Measurements from ENCODE around the gene EML1. TPM values are rescaled to one million over a fixed set of nuclear protein-coding genes. Genes with fewer than 3 reads are reported as not detected.
A peak's percentile ranks its signal among the peaks of the same experiment; 100 is the strongest.

The EML1 gene
- total and polyA plus RNA-seq, 7 donors = 3.9 to 148 (median 91.5) TPM

GRCh38 chr14:99966912-99967311 lies 173.7 kb downstream of the EML1 start:
- Histone ChIP-seq H3K27ac (no peak overlapping the region), H3K4me1 (peaks cover 0 to 5% (median 4%) of the 10 kb centered on the region in 4 donors)

GRCh38 chr14:99968191-99968920 lies 175.1 kb downstream of the EML1 start:
- WGBS, 2 donors = 82 to 83% methylated on average over 11 of the region's 11 CpGs
- H3K27ac ChIP-seq = no peak overlapping the region

More at GRCh38 chr14:99966912-99967311, 173.7 kb downstream of the EML1 start:
- TF ChIP-seq POLR2AphosphoS5 (IDR thresholded peaks at IDR 0.05) = no peak
- TF ChIP-seq CTCF (IDR thresholded peaks at IDR 0.05) = no peak
- no peak for TF ChIP-seq POLR2A (IDR thresholded peaks at IDR 0.05)
- no peak for TF ChIP-seq EP300 (IDR thresholded peaks at IDR 0.05)
- Histone ChIP-seq H3K27me3 (peaks cover 0 to 15% (median 11%) of the 10 kb centered on the region in 3 donors), H3K36me3 (no peaks in the 10 kb centered on the region), H3K4me3 (no peak overlapping the region), H3K9me3 (no peaks in the 10 kb centered on the region)
- DNase-seq = peak; percentile 55
- intact Hi-C loops (cut with DNase I) = no loop called here
- WGBS, 2 donors = 31 to 70% methylated on average over 12 of the region's 12 CpGs

GRCh38 chr14:99968941-99969340 lies 175.7 kb downstream of the EML1 start:
- no peak for TF ChIP-seq EP300 (IDR thresholded peaks at IDR 0.05)
- no peak for TF ChIP-seq CTCF (IDR thresholded peaks at IDR 0.05)
- no peak for TF ChIP-seq POLR2A (IDR thresholded peaks at IDR 0.05)
- no peak for TF ChIP-seq POLR2AphosphoS5 (IDR thresholded peaks at IDR 0.05)
- Histone ChIP-seq H3K27me3 (no peaks in the 10 kb centered on the region), H3K9me3 (no peaks in the 10 kb centered on the region), H3K27ac (no peak overlapping the region), H3K4me1 (peaks cover 0 to 17% (median 9%) of the 10 kb centered on the region in 4 donors), H3K36me3 (no peaks in the 10 kb centered on the region), H3K4me3 (no peak overlapping the region)
- 72 to 75% methylated on average over 5 of the region's 5 CpGs for WGBS, 2 donors
- DNase-seq = no peak
- intact Hi-C loops (cut with DNase I) = no loop called here

More at GRCh38 chr14:99968191-99968920, 175.1 kb downstream of the EML1 start:
- no peaks in the 10 kb centered on the region for H3K9me3 ChIP-seq
- no peak overlapping the region for H3K4me3 ChIP-seq
- H3K36me3 ChIP-seq = no peaks in the 10 kb centered on the region
- intact Hi-C loops (cut with DNase I) = no loop called here
- H3K27me3 ChIP-seq = peaks cover 0 to under 1% (median 0%) of the 10 kb centered on the region in 3 donors
- no peak for DNase-seq
- TF ChIP-seq CTCF (IDR thresholded peaks at IDR 0.05) (no peak), EP300 (IDR thresholded peaks at IDR 0.05) (no peak), POLR2A (IDR thresholded peaks at IDR 0.05) (no peak), POLR2AphosphoS5 (IDR thresholded peaks at IDR 0.05) (no peak)
- peaks cover 0 to 17% (median 9%) of the 10 kb centered on the region in 4 donors for H3K4me1 ChIP-seq

- Histone ChIP-seq H3K4me1 (peaks cover 0 to 17% (median 9%) of the 10 kb centered on the region in 4 donors), H3K9me3 (peaks cover 0 to 2% (median under 1%) of the 10 kb centered on the region in 4 donors), H3K27ac (no peak overlapping the region), H3K27me3 (no peaks in the 10 kb centered on the region), H3K36me3 (no peaks in the 10 kb centered on the region), H3K4me3 (no peak overlapping the region)
- no peak for DNase-seq
- intact Hi-C loops (cut with DNase I) = no loop called here
- 55 to 83% methylated on average over 6 of the region's 6 CpGs for WGBS, 2 donors
- TF ChIP-seq EP300 (IDR thresholded peaks at IDR 0.05) (no peak), CTCF (IDR thresholded peaks at IDR 0.05) (no peak), POLR2AphosphoS5 (IDR thresholded peaks at IDR 0.05) (no peak), POLR2A (IDR thresholded peaks at IDR 0.05) (no peak)
These were observed 176.6 kb downstream of the EML1 start for GRCh38 chr14:99969673-99970322.
